ENCODE data around the gene ZNF70. TPM values are rescaled to one million over a fixed set of nuclear protein-coding genes. Genes with fewer than 3 reads are reported as not detected.

The ZNF70 gene
- total and polyA plus RNA-seq, 2 of the 13 experiments (the other 11 are each of a cell fraction or from before 2014, with no cell fraction given) = 0.62 to 3.6 TPM

GRCh38 chr22:23774114-23774921 is 23.4 kb upstream of the ZNF70 start (continued):
- TF ChIP-seq, protein P1, sequence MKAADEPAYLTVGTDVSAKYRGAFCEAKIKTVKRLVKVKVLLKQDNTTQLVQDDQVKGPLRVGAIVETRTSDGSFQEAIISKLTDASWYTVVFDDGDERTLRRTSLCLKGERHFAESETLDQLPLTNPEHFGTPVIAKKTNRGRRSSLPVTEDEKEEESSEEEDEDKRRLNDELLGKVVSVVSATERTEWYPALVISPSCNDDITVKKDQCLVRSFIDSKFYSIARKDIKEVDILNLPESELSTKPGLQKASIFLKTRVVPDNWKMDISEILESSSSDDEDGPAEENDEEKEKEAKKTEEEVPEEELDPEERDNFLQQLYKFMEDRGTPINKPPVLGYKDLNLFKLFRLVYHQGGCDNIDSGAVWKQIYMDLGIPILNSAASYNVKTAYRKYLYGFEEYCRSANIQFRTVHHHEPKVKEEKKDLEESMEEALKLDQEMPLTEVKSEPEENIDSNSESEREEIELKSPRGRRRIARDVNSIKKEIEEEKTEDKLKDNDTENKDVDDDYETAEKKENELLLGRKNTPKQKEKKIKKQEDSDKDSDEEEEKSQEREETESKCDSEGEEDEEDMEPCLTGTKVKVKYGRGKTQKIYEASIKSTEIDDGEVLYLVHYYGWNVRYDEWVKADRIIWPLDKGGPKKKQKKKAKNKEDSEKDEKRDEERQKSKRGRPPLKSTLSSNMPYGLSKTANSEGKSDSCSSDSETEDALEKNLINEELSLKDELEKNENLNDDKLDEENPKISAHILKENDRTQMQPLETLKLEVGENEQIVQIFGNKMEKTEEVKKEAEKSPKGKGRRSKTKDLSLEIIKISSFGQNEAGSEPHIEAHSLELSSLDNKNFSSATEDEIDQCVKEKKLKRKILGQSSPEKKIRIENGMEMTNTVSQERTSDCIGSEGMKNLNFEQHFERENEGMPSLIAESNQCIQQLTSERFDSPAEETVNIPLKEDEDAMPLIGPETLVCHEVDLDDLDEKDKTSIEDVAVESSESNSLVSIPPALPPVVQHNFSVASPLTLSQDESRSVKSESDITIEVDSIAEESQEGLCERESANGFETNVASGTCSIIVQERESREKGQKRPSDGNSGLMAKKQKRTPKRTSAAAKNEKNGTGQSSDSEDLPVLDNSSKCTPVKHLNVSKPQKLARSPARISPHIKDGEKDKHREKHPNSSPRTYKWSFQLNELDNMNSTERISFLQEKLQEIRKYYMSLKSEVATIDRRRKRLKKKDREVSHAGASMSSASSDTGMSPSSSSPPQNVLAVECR (CRISPR knock-in tag; IDR thresholded peaks at IDR 0.05; ENCODE audit: borderline replicate concordance) = peak; percentile 85
- no peak for TF ChIP-seq SP140L (CRISPR knock-in tag; IDR thresholded peaks at IDR 0.05; ENCODE audit: borderline replicate concordance)
- no peak for TF ChIP-seq HOXA7 (CRISPR knock-in tag; IDR thresholded peaks at IDR 0.05)
- TF ChIP-seq ZNF274 (CRISPR knock-in tag; IDR thresholded peaks at IDR 0.05) = no peak
- TF ChIP-seq KIAA2018 (CRISPR knock-in tag; IDR thresholded peaks at IDR 0.05; ENCODE audit: borderline replicate concordance) = no peak
- peak; percentile 76 for TF ChIP-seq KDM6A (CRISPR knock-in tag; IDR thresholded peaks at IDR 0.05; ENCODE audit: low read depth)
- TF ChIP-seq, protein P2, sequence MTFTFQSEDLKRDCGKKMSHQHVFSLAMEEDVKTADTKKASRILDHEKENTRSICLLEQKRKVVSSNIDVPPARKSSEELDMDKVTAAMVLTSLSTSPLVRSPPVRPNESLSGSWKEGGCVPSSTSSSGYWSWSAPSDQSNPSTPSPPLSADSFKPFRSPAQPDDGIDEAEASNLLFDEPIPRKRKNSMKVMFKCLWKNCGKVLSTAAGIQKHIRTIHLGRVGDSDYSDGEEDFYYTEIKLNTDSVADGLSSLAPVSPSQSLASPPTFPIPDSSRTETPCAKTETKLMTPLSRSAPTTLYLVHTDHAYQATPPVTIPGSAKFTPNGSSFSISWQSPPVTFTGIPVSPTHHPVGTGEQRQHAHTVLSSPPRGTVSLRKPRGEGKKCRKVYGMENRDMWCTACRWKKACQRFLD (CRISPR knock-in tag; IDR thresholded peaks at IDR 0.05; ENCODE audit: borderline replicate concordance) = no peak; the same call in 1 of the 2 replicates
